Thoracic aorta (tissue), 2 donors: Measurements from ENCODE around the gene SPATA6. TPM values are rescaled to one million over a fixed set of nuclear protein-coding genes. Genes with fewer than 3 reads are reported as not detected.
"Not testable (repeated sequence)": the region's sequence is repeated elsewhere in the genome, so short reads cannot be mapped to it uniquely, and the experiment has no call there.

Experiments
- ATAC-seq: fragments of 150-250 bp; one replicate; pipeline ENCODE4 v1.8.0; 2017; ENCODE audit warnings: low read depth; ENCODE audit not compliant: insufficient number of reproducible peaks, low FRiP score
- DNase-seq: peaks from one replicate; pipeline ENCODE4 v3.0.0-alpha.2; 2020; ENCODE audit warnings: low spot score
- H3K27ac ChIP-seq, 2 donors: fragments of 200-600 bp; sonication (generic); 1 replicate in 1 of 2; 2 replicates in 1 of 2; pipeline ENCODE4 v1.5.1; 2016; ENCODE audit warnings: mild to moderate bottlenecking in 2 of 2, moderate library complexity in 2 of 2
- H3K27me3 ChIP-seq: fragments of 200-600 bp; sonication (generic); replicated peaks from 2 replicates; pipeline ENCODE4 v1.6.0; 2016; ENCODE audit warnings: mild to moderate bottlenecking; ENCODE audit not compliant: insufficient read depth
- H3K36me3 ChIP-seq: fragments of 200-600 bp; sonication (generic); one replicate; pipeline ENCODE4 v1.5.1; 2016
- H3K4me1 ChIP-seq, 2 donors: fragments of 200-600 bp; sonication (generic); 1 replicate in 1 of 2; 2 replicates in 1 of 2; pipeline versions ENCODE4 v1.5.1 to v1.6.0; 2016; ENCODE audit warnings: low read depth in 2 of 2, mild to moderate bottlenecking in 1 of 2; ENCODE audit not compliant: control insufficient read depth in 1 of 2
- H3K4me3 ChIP-seq: fragments of 200-600 bp; sonication (generic); 2 replicates; pipeline ENCODE4 v1.5.1; 2016; ENCODE audit warnings: mild to moderate bottlenecking
- H3K9me3 ChIP-seq: fragments of 200-600 bp; sonication (generic); 2 replicates; pipeline ENCODE4 v1.5.1; 2016
- total RNA-seq, 2 donors: library from RNA; depleted of rRNA; stranded (reverse); fragments of >200 nt; gene quantifications; one replicate each; pipeline versions ENCODE4 v1.1.0 to v1.2.3, GENCODE V29; 2016
- TF ChIP-seq, protein P1 (sequence below): fragments of 200-600 bp; sonication (generic); IDR thresholded peaks from one replicate; pipeline ENCODE4 v1.5.1; 2019; ENCODE audit warnings: antibody characterized with exemption

The SPATA6 gene
- total RNA-seq, 2 donors from 2014 or later, result 16.1 to 22.6 TPM

DNA sequence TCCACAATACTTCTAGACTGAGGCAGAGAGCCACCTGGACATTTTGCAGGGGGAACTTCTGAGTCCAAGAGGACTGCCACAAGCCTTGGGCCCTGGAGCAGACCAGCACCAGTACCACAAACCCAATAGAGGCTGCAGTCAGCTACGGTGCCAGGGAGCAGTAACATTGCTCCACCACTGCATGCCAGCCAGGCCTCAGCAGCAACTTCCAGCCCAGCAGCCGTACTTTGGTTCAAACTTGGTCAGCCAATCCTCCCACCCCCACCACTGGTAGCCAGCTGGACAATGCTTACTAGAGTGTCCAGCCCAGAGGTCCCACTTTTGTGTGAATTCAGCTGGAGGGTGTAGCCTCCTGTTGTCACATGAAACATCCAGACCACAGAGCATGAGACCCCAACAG is 142.1 kb downstream of the SPATA6 start:
- Histone ChIP-seq H3K36me3 (peaks cover 13% of the 10 kb centered on the region), H3K9me3 (peaks cover 13% of the 10 kb centered on the region), H3K4me3 (no peak overlapping the region), H3K27me3 (no peaks in the 10 kb centered on the region), H3K27ac (no peak overlapping the region), H3K4me1 (no peaks in the 10 kb centered on the region)
- no peak for ATAC-seq
- DNase-seq, result no peak
- TF ChIP-seq, protein P1, sequence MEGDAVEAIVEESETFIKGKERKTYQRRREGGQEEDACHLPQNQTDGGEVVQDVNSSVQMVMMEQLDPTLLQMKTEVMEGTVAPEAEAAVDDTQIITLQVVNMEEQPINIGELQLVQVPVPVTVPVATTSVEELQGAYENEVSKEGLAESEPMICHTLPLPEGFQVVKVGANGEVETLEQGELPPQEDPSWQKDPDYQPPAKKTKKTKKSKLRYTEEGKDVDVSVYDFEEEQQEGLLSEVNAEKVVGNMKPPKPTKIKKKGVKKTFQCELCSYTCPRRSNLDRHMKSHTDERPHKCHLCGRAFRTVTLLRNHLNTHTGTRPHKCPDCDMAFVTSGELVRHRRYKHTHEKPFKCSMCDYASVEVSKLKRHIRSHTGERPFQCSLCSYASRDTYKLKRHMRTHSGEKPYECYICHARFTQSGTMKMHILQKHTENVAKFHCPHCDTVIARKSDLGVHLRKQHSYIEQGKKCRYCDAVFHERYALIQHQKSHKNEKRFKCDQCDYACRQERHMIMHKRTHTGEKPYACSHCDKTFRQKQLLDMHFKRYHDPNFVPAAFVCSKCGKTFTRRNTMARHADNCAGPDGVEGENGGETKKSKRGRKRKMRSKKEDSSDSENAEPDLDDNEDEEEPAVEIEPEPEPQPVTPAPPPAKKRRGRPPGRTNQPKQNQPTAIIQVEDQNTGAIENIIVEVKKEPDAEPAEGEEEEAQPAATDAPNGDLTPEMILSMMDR, result no peak

DNA sequence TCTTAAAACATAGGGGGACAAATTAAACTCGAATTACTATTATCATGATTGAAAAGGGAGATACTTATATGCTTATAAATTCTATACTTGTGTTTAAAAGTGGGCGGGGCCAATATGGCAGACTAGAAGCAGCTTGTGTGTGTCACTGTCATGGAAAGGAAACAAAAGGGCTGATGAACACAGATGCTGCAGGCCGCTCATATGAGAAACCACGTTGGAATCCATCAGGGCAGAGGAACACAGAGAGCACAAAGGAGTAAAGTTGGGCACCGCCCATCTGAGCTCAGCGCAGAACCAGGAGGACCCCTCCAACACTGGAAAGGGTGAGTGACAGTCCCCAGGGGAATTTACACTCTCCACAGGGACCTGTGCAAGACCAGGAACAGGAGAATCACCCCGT is 142.5 kb downstream of the SPATA6 start:
- peaks cover 13% of the 10 kb centered on the region for H3K36me3 ChIP-seq
- no peaks in the 10 kb centered on the region for H3K27me3 ChIP-seq
- no peak overlapping the region for H3K27ac ChIP-seq
- no peaks in the 10 kb centered on the region for H3K4me1 ChIP-seq
- no peak overlapping the region for H3K4me3 ChIP-seq
- peaks cover 13% of the 10 kb centered on the region for H3K9me3 ChIP-seq
- no peak for ATAC-seq
- TF ChIP-seq, protein P1, result no peak
- no peak for DNase-seq

DNA sequence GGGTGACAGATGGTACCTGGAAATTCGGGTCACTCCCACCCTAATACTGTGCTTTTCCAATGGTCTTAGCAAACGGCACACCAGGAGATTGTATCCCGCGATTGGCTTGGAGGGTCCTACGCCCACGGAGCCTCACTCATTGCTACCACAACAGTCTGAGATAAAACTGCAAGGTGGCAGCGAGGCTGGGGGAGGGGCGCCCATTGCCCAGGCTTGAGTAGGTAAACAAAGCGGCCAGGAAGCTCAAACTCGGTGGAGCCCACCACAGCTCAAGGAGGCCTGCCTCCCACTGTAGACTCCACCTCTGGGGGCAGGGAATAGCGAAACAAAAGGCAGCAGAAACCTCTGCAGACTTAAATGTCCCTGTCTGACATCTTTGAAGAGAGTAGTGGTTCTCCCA is 160.2 kb downstream of the SPATA6 start:
- not testable (repeated sequence) for H3K4me3 ChIP-seq, DNase-seq, H3K4me1 ChIP-seq, H3K36me3 ChIP-seq, H3K27me3 ChIP-seq, ATAC-seq, H3K27ac ChIP-seq
- peaks cover 13% of the 10 kb centered on the region for H3K9me3 ChIP-seq

GRCh38 chr1:48309564-48310082 is 162.4 kb downstream of the SPATA6 start:
- H3K27me3 ChIP-seq, result no peaks in the 10 kb centered on the region
- ATAC-seq (no peak), DNase-seq (no peak)
- H3K4me1 ChIP-seq, result no peaks in the 10 kb centered on the region
- H3K4me3 ChIP-seq, result no peak overlapping the region
- H3K36me3 ChIP-seq, result peaks cover 6% of the 10 kb centered on the region
- H3K27ac ChIP-seq, result no peak overlapping the region
- TF ChIP-seq, protein P1, result no peak
- peaks cover 12% of the 10 kb centered on the region for H3K9me3 ChIP-seq

DNA sequence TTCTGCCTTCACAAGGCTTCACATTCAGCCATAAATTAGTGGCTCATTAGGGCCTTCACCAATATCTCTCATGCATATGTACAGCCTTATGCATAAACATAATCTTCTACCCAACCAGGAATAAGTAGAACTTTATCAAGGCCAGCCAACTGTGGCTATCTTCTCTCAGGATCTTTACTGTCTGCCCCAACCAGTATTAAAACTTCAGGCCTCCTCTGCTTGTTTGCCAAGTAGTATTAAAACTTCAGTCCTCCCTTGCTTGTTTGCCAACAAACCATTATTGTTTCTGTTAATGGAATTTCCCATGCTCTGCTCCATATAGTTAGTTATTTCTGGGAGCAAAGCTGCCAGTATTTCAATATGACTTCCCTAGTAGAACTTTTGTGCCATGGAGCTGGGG is 169.4 kb downstream of the SPATA6 start:
- Histone ChIP-seq H3K27me3 (no peaks in the 10 kb centered on the region), H3K4me1 (no peaks in the 10 kb centered on the region), H3K4me3 (no peak overlapping the region), H3K36me3 (no peaks in the 10 kb centered on the region), H3K9me3 (no peaks in the 10 kb centered on the region), H3K27ac (no peak overlapping the region)
- ATAC-seq (no peak), DNase-seq (no peak)
- TF ChIP-seq, protein P1, result no peak

DNA sequence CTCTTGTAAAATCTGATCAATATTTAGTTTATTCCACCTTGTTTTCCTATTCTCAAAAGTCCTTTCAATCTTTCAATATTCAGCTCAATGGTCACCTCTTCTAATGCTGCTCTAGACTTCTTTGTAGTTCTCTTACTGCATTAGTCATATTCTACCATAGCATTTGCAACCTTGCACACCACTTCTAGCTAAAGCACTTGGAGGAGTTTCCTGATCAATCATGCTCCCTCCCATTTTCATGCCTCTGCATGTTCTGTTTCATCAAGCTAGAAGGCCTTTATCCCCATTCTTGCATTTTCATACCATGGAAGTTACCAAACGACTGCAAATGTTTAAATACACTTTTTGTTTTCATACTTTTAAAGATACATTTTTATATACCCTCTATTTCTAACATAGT is 177.3 kb downstream of the SPATA6 start:
- Histone ChIP-seq H3K4me1 (no peaks in the 10 kb centered on the region), H3K36me3 (no peaks in the 10 kb centered on the region), H3K9me3 (no peaks in the 10 kb centered on the region), H3K27ac (no peak overlapping the region), H3K27me3 (no peaks in the 10 kb centered on the region), H3K4me3 (no peak overlapping the region)
- TF ChIP-seq, protein P1, result no peak
- ATAC-seq, result no peak
- DNase-seq, result no peak

DNA sequence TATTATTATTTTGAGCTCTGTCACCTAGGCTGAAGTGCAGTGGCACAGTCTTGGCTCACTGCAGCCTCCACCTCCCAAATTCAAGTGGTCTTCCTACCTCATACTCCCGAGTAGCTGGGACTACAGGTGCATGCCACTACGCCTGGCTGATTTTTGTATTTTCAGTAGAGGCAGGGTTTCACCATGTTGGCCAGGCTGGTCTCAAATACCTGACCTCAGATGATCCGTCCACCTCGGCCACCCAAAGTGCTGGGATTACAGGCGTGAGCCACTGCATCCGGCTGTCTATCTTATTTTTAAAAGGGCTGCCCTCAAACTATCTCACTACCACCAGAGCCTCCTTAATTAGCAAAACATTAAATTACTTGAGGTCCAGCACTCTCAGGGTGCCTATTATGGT is 177.9 kb downstream of the SPATA6 start:
- H3K4me1 ChIP-seq, H3K27me3 ChIP-seq, H3K4me3 ChIP-seq, DNase-seq, H3K27ac ChIP-seq, ATAC-seq, H3K36me3 ChIP-seq, H3K9me3 ChIP-seq: not testable (repeated sequence)
